ENCODE results near the gene NLRP9.

DNA sequence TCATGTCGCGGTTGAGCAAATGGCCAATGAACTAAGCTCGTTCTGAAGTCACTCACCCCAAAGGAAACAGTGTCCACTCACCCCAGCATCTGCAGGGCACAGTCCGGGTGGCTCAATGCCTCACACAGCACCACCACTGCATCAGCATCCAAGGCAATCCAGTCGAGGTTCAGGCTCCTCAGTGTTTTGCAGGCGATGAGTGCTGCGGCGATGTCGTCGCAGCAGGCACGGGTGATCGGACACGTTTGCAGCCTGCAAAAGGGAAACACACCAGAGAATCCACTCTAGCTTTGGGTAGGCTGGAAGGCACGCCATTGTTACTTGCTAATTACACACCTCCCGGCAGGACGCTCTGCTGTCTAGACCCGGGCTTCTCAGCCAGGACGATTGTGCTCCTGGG lies 26.5 kb downstream of the NLRP9 start:
- TF ChIP-seq, protein P1, sequence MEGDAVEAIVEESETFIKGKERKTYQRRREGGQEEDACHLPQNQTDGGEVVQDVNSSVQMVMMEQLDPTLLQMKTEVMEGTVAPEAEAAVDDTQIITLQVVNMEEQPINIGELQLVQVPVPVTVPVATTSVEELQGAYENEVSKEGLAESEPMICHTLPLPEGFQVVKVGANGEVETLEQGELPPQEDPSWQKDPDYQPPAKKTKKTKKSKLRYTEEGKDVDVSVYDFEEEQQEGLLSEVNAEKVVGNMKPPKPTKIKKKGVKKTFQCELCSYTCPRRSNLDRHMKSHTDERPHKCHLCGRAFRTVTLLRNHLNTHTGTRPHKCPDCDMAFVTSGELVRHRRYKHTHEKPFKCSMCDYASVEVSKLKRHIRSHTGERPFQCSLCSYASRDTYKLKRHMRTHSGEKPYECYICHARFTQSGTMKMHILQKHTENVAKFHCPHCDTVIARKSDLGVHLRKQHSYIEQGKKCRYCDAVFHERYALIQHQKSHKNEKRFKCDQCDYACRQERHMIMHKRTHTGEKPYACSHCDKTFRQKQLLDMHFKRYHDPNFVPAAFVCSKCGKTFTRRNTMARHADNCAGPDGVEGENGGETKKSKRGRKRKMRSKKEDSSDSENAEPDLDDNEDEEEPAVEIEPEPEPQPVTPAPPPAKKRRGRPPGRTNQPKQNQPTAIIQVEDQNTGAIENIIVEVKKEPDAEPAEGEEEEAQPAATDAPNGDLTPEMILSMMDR (IDR thresholded peaks at IDR 0.05; ENCODE audit: low read depth, low read length), result no peak
- TF ChIP-seq POLR2A (IDR thresholded peaks at IDR 0.05; ENCODE audit: extremely low read depth, insufficient read length) (no peak), MYC (IDR thresholded peaks at IDR 0.05; ENCODE audit: low read depth, low read length) (no peak)
- TF ChIP-seq, protein P2, sequence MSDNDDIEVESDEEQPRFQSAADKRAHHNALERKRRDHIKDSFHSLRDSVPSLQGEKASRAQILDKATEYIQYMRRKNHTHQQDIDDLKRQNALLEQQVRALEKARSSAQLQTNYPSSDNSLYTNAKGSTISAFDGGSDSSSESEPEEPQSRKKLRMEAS (IDR thresholded peaks at IDR 0.05; ENCODE audit: low read depth, low read length), result no peak

All from NB4 (cell line).